Keratinocyte (primary cell): ENCODE measurements around the gene CELSR1.

Source experiments
- EZH2 ChIP-seq: IDR thresholded peaks from one replicate; pipeline ENCODE4 v1.6.1; 2012; ENCODE audit warnings: inconsistent platforms, mild to moderate bottlenecking, low read length, moderate library complexity
- TF ChIP-seq, protein P1 (sequence below), 3 experiments: IDR thresholded peaks in 1 of 3; conservative IDR thresholded peaks in 1 of 3; optimal IDR thresholded peaks in 1 of 3; 2 replicates in 2 of 3; 3 replicates in 1 of 3; pipeline versions ENCODE3 to v1.5.1; 2011; ENCODE audit warnings: low read length in 3 of 3, mild to moderate bottlenecking in 3 of 3, moderate library complexity in 2 of 3, control low read depth in 1 of 3, inconsistent platforms in 1 of 3; ENCODE audit not compliant: insufficient read depth in 2 of 3; ENCODE audit errors: extremely low read depth in 1 of 3

- TF ChIP-seq, protein P1, sequence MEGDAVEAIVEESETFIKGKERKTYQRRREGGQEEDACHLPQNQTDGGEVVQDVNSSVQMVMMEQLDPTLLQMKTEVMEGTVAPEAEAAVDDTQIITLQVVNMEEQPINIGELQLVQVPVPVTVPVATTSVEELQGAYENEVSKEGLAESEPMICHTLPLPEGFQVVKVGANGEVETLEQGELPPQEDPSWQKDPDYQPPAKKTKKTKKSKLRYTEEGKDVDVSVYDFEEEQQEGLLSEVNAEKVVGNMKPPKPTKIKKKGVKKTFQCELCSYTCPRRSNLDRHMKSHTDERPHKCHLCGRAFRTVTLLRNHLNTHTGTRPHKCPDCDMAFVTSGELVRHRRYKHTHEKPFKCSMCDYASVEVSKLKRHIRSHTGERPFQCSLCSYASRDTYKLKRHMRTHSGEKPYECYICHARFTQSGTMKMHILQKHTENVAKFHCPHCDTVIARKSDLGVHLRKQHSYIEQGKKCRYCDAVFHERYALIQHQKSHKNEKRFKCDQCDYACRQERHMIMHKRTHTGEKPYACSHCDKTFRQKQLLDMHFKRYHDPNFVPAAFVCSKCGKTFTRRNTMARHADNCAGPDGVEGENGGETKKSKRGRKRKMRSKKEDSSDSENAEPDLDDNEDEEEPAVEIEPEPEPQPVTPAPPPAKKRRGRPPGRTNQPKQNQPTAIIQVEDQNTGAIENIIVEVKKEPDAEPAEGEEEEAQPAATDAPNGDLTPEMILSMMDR (optimal IDR thresholded peaks at IDR 0.05 in 1 of 3, IDR thresholded peaks at IDR 0.05 in 1 of 3, conservative IDR thresholded peaks at IDR 0.05 in 1 of 3; ENCODE audit: extremely low read depth in 1 of 3, insufficient read depth in 2 of 3, low read length in 3 of 3): peak; percentile 62 to 77 (median 72)
- no peak for TF ChIP-seq EZH2
These were observed 4.2 kb downstream of the CELSR1 start for GRCh38 chr22:46533070-46533833.
